IMR-90 (cell line): ENCODE data around the gene C1orf74. TPM values are rescaled to one million over a fixed set of nuclear protein-coding genes. Genes with fewer than 3 reads are reported as not detected.

Experiments used
- ATAC-seq: fragments of 200-7000 bp; cut with Tn5 transposase; 2 replicates; pipeline ENCODE4 v1.9.1; 2020; ENCODE audit warnings: low read depth, mild to moderate bottlenecking, moderate library complexity
- BruUV-seq: library from RNA; stranded (reverse); fragments of 400-500 nt; replicated peaks from 2 replicates; lab custom pipeline; 2021; lab: Mats Ljungman, UMichigan
- CTCF ChIA-PET: fragments of 300-600 bp; formaldehyde crosslinking; extraction: SDS; loops from one replicate; lab custom pipeline; 2021; ENCODE audit warnings: antibody characterized with exemption; lab: Yijun Ruan, JAX
- POLR2A ChIA-PET: fragments of 300-600 bp; sonication (Branson Sonifier 250); formaldehyde crosslinking; loops from one replicate; lab custom pipeline; 2022; ENCODE audit warnings: antibody characterized with exemption; ENCODE audit not compliant: unreplicated experiment; lab: Charles Lee
- DNase-seq: peaks from one replicate; pipeline ENCODE4 v3.0.0; 2013
- H2AFZ ChIP-seq: replicated peaks from 2 replicates; pipeline ENCODE3; 2013; ENCODE audit warnings: low read length, mild to moderate bottlenecking; ENCODE audit not compliant: poor library complexity
- H2AK5ac ChIP-seq: 2 replicates; pipeline ENCODE4 v1.6.1; 2013; ENCODE audit warnings: low read depth, low read length, inconsistent platforms
- H2AK9ac ChIP-seq: replicated peaks from 2 replicates; pipeline ENCODE3; 2013; ENCODE audit warnings: mild to moderate bottlenecking, low read depth, low read length, moderate library complexity; ENCODE audit not compliant: poor library complexity
- H2BK120ac ChIP-seq: 2 replicates; pipeline ENCODE4 v1.6.1; 2013; ENCODE audit warnings: low read depth, low read length, inconsistent platforms
- H2BK15ac ChIP-seq: 3 replicates; pipeline ENCODE4 v1.6.1; 2013; ENCODE audit warnings: low read depth, low read length, inconsistent platforms
- H2BK20ac ChIP-seq: 2 replicates; pipeline ENCODE4 v1.6.1; 2013; ENCODE audit warnings: low read depth, mild to moderate bottlenecking, inconsistent platforms, low read length, moderate library complexity
- H2BK5ac ChIP-seq: 2 replicates; pipeline ENCODE4 v1.6.1; 2013; ENCODE audit warnings: mild to moderate bottlenecking, low read depth, low read length, inconsistent platforms; ENCODE audit not compliant: poor library complexity, severe bottlenecking
- H3K14ac ChIP-seq: replicated peaks from 2 replicates; pipeline ENCODE4 v1.6.1; 2013; ENCODE audit warnings: low read depth, low read length, inconsistent platforms
- H3K18ac ChIP-seq: 2 replicates; pipeline ENCODE4 v1.6.1; 2013; ENCODE audit warnings: low read depth, low read length, control low read depth
- H3K23ac ChIP-seq: 2 replicates; pipeline ENCODE4 v1.6.1; 2013; ENCODE audit warnings: low read depth, low read length, inconsistent platforms
- H3K27ac ChIP-seq: 2 replicates; pipeline ENCODE4 v1.5.1; 2013; ENCODE audit warnings: mild to moderate bottlenecking, control low read depth, low read length; ENCODE audit not compliant: insufficient read depth
- H3K27me3 ChIP-seq: 2 replicates; pipeline ENCODE4 v1.6.1; 2013; ENCODE audit warnings: low read length; ENCODE audit not compliant: control insufficient read depth, insufficient read depth
- H3K36me3 ChIP-seq: 2 replicates; pipeline ENCODE4 v1.6.1; 2013; ENCODE audit warnings: low read length, mixed read lengths; ENCODE audit not compliant: control insufficient read depth, insufficient read depth
- H3K4ac ChIP-seq: 2 replicates; pipeline ENCODE4 v1.6.1; 2013; ENCODE audit warnings: low read depth, low read length, inconsistent platforms
- H3K4me1 ChIP-seq: 2 replicates; pipeline ENCODE4 v1.6.1; 2013; ENCODE audit warnings: low read length, mixed read lengths; ENCODE audit not compliant: control insufficient read depth, insufficient read depth
- H3K4me2 ChIP-seq: 2 replicates; pipeline ENCODE4 v1.6.1; 2013; ENCODE audit warnings: low read depth, mild to moderate bottlenecking, control low read depth, low read length, moderate library complexity
- H3K4me3 ChIP-seq: 2 replicates; pipeline ENCODE4 v1.5.1; 2013; ENCODE audit warnings: low read depth, mild to moderate bottlenecking, control low read depth, low read length, moderate library complexity; ENCODE audit not compliant: insufficient read depth
- H3K56ac ChIP-seq: 2 replicates; pipeline ENCODE4 v1.6.1; 2013; ENCODE audit warnings: low read length, inconsistent platforms; ENCODE audit not compliant: insufficient read depth; ENCODE audit errors: extremely low read depth
- H3K79me1 ChIP-seq, 2 experiments: 2 replicates each; pipeline ENCODE4 v1.6.1; 2013; ENCODE audit warnings: low read length in 2 of 2, inconsistent platforms in 1 of 2, low read depth in 1 of 2
- H3K9ac ChIP-seq: 2 replicates; pipeline ENCODE4 v1.6.1; 2013; ENCODE audit warnings: low read depth, low read length, control low read depth
- H3K9me1 ChIP-seq: 2 replicates; pipeline ENCODE4 v1.6.1; 2013; ENCODE audit warnings: low read length, inconsistent platforms; ENCODE audit not compliant: insufficient read depth
- H3K9me3 ChIP-seq: 2 replicates; pipeline ENCODE4 v1.6.1; 2013; ENCODE audit warnings: low read length; ENCODE audit not compliant: control insufficient read depth, insufficient read depth
- H4K20me1 ChIP-seq: 2 replicates; pipeline ENCODE4 v1.6.1; 2013; ENCODE audit warnings: low read length, inconsistent platforms; ENCODE audit not compliant: insufficient read depth
- H4K5ac ChIP-seq: 2 replicates; pipeline ENCODE4 v1.6.1; 2013; ENCODE audit warnings: mild to moderate bottlenecking, low read depth, low read length, control low read depth
- H4K8ac ChIP-seq, 2 experiments: 2 replicates each; pipeline ENCODE4 v1.6.1; 2013; ENCODE audit warnings: low read depth in 2 of 2, low read length in 2 of 2, control low read depth in 1 of 2, inconsistent platforms in 1 of 2
- H4K91ac ChIP-seq: 2 replicates; pipeline ENCODE4 v1.6.1; 2013; ENCODE audit warnings: low read depth, low read length, inconsistent platforms; ENCODE audit not compliant: insufficient read depth
- BHLHE40 ChIP-seq: fragments of 150-350 bp; IDR thresholded peaks from 2 replicates; pipeline ENCODE4 v1.6.1; 2016; ENCODE audit warnings: mild to moderate bottlenecking, low read depth, low read length
- CEBPB ChIP-seq: IDR thresholded peaks from 2 replicates; pipeline ENCODE4 v1.6.1; 2012; ENCODE audit warnings: low read depth, low read length, improper control_type of control experiment
- MAFK ChIP-seq: IDR thresholded peaks from 2 replicates; pipeline ENCODE4 v1.6.1; 2012; ENCODE audit warnings: low read depth, low read length, improper control_type of control experiment
- MAZ ChIP-seq: IDR thresholded peaks from 2 replicates; pipeline ENCODE4 v1.6.1; 2012; ENCODE audit warnings: low read depth, mild to moderate bottlenecking, low read length, improper control_type of control experiment, moderate library complexity, borderline replicate concordance
- MXI1 ChIP-seq: IDR thresholded peaks from 2 replicates; pipeline ENCODE4 v1.6.1; 2012; ENCODE audit warnings: low read depth, mild to moderate bottlenecking, low read length, moderate library complexity, borderline replicate concordance
- RCOR1 ChIP-seq: IDR thresholded peaks from 2 replicates; pipeline ENCODE4 v1.6.1; 2012; ENCODE audit warnings: mild to moderate bottlenecking, low read length, improper control_type of control experiment; ENCODE audit not compliant: insufficient replicate concordance
- SMC3 ChIP-seq: fragments of 150-350 bp; IDR thresholded peaks from 2 replicates; pipeline ENCODE4 v1.6.1; 2016; ENCODE audit warnings: low read depth, mild to moderate bottlenecking, antibody characterized with exemption, low read length, moderate library complexity
- WGBS, 2 experiments: methylation state at CpG; one replicate each; pipeline versions ENCODE4 v1.1.5 to v1.1.7; 2013; ENCODE audit warnings: missing lambda C conversion rate in 2 of 2; ENCODE audit not compliant: insufficient read length in 1 of 2; ENCODE audit errors: extremely low coverage in 2 of 2; 5-methylcytosine and 5-hydroxymethylcytosine counted together
- dilution Hi-C: fragments of 300-500 bp; cut with HindIII; formaldehyde crosslinking; loops from one replicate; pipeline ENCODE4 v1.14.3; 2018; ENCODE audit warnings: low sequenced_read_pairs; ENCODE audit not compliant: unreplicated experiment
- in situ Hi-C: fragments of 300-500 bp; cut with MboI; formaldehyde crosslinking; loops from 3 replicates; pipeline ENCODE4 v1.14.3; 2019; ENCODE audit warnings: low sequenced_read_pairs, inconsistent platforms, mixed read lengths
- intact Hi-C: fragments of 100-400 bp; cut with micrococcal nuclease; formaldehyde crosslinking; loops from 2 replicates; pipeline ENCODE4 v1.10.0; 2022
- polyA plus RNA-seq, 3 experiments: library from polyadenylated mRNA; depleted of rRNA; stranded (reverse); fragments of >200 nt; gene quantifications; 2 replicates each; pipeline ENCODE4 v1.2.3, GENCODE V29; 2012; ENCODE audit warnings: low replicate concordance in 1 of 3
- total RNA-seq: library from RNA; depleted of rRNA; stranded (reverse); fragments of >200 nt; gene quantifications from 2 replicates; pipeline ENCODE4 v1.2.3, GENCODE V29; 2012
- TF ChIP-seq, protein P1 (sequence below): fragments of 150-350 bp; IDR thresholded peaks from 2 replicates; pipeline ENCODE4 v1.6.1; 2017; ENCODE audit warnings: mild to moderate bottlenecking, antibody characterized with exemption, low read length, low read depth
- TF ChIP-seq, protein P2 (sequence below): conservative IDR thresholded peaks from 2 replicates; pipeline ENCODE4 v1.5.1; 2012; ENCODE audit warnings: mild to moderate bottlenecking, low read depth, low read length, improper control_type of control experiment
- TF ChIP-seq, protein P3 (sequence below): fragments of 150-350 bp; IDR thresholded peaks from 2 replicates; pipeline ENCODE4 v1.6.1; 2016; ENCODE audit warnings: low read depth, mild to moderate bottlenecking, low read length, moderate library complexity, borderline replicate concordance

Gene C1orf74
- total and polyA plus RNA-seq, 2 of the 4 experiments (the other 2 are of a cell fraction) = 1.1 to 4.3 TPM

DNA sequence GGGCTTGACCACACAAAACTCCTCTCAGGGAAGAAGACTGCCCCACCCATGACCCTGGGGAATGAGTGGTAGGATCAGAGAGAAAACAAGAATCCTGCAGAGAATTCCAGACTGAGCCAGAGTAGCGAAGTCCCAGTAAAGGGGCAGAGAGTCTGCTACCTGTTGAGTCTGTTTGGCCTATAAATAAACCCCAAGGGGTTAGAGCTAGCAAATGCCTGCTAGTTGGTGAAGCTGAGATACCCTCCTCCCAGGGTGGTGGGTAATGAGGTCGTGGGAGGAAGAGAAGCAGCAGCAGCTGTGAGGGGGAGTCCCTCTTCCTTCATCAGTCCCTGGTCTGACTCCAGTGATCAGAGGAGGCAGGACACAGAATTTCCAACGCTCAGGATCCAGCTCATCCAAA is 26.0 kb downstream of the C1orf74 start:
- ChIA-PET POLR2A (no interaction called here), CTCF (no interaction called here)
- in situ Hi-C loops = loop anchor here (5.0 kb wide), 1 partner anchor 181 kb away; no protein-coding TSS in a partner anchor
- intact Hi-C loops = no loop called here
- no peak overlapping the region for H2BK20ac ChIP-seq
- no peak overlapping the region for H3K4me2 ChIP-seq
- H3K79me1 ChIP-seq = no peaks in the 10 kb centered on the region
- no peaks in the 10 kb centered on the region for H4K20me1 ChIP-seq
- no peak overlapping the region for H3K4me3 ChIP-seq
- no peak overlapping the region for H3K27ac ChIP-seq
- H3K9me1 ChIP-seq = no peaks in the 10 kb centered on the region
- H2BK15ac ChIP-seq = no peak overlapping the region
- no peak overlapping the region for H2BK120ac ChIP-seq
- H3K27me3 ChIP-seq = peaks cover 9% of the 10 kb centered on the region; the same call in 1 of the 2 replicates
- no peak overlapping the region for H3K56ac ChIP-seq
- no peak overlapping the region for H2AK5ac ChIP-seq
- no peak overlapping the region for H4K91ac ChIP-seq
- H3K23ac ChIP-seq = no peak overlapping the region
- no peak overlapping the region for H4K8ac ChIP-seq
- dilution Hi-C loops = no loop called here
- no CpG with 5 or more reads among the region's 3 CpGs for WGBS, 2 experiments
- no peak overlapping the region for H3K4ac ChIP-seq
- no peaks in the 10 kb centered on the region for H3K36me3 ChIP-seq
- H3K14ac ChIP-seq = no peak overlapping the region
- no peaks in the 10 kb centered on the region for H3K9me3 ChIP-seq
- ATAC-seq (no peak), DNase-seq (no peak)
- H3K9ac ChIP-seq = no peak overlapping the region
- BruUV-seq = no TSS peak
- no peak overlapping the region for H4K5ac ChIP-seq
- H3K4me1 ChIP-seq = no peaks in the 10 kb centered on the region
- no peak overlapping the region for H2AFZ ChIP-seq
- no peak overlapping the region for H2BK5ac ChIP-seq
- H3K18ac ChIP-seq = no peak overlapping the region
- TF ChIP-seq MAFK = no peak
- no peak for TF ChIP-seq RCOR1
- TF ChIP-seq, protein P1, sequence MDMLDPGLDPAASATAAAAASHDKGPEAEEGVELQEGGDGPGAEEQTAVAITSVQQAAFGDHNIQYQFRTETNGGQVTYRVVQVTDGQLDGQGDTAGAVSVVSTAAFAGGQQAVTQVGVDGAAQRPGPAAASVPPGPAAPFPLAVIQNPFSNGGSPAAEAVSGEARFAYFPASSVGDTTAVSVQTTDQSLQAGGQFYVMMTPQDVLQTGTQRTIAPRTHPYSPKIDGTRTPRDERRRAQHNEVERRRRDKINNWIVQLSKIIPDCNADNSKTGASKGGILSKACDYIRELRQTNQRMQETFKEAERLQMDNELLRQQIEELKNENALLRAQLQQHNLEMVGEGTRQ = no peak
- TF ChIP-seq, protein P2, sequence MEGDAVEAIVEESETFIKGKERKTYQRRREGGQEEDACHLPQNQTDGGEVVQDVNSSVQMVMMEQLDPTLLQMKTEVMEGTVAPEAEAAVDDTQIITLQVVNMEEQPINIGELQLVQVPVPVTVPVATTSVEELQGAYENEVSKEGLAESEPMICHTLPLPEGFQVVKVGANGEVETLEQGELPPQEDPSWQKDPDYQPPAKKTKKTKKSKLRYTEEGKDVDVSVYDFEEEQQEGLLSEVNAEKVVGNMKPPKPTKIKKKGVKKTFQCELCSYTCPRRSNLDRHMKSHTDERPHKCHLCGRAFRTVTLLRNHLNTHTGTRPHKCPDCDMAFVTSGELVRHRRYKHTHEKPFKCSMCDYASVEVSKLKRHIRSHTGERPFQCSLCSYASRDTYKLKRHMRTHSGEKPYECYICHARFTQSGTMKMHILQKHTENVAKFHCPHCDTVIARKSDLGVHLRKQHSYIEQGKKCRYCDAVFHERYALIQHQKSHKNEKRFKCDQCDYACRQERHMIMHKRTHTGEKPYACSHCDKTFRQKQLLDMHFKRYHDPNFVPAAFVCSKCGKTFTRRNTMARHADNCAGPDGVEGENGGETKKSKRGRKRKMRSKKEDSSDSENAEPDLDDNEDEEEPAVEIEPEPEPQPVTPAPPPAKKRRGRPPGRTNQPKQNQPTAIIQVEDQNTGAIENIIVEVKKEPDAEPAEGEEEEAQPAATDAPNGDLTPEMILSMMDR = no peak
- no peak for TF ChIP-seq MXI1
- TF ChIP-seq SMC3 = no peak
- TF ChIP-seq MAZ = no peak
- TF ChIP-seq CEBPB = no peak
- TF ChIP-seq, protein P3, sequence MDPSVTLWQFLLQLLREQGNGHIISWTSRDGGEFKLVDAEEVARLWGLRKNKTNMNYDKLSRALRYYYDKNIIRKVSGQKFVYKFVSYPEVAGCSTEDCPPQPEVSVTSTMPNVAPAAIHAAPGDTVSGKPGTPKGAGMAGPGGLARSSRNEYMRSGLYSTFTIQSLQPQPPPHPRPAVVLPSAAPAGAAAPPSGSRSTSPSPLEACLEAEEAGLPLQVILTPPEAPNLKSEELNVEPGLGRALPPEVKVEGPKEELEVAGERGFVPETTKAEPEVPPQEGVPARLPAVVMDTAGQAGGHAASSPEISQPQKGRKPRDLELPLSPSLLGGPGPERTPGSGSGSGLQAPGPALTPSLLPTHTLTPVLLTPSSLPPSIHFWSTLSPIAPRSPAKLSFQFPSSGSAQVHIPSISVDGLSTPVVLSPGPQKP = no peak
- TF ChIP-seq BHLHE40 = no peak
- no peak overlapping the region for H2AK9ac ChIP-seq
